TTC549 (cell line): ENCODE measurements around the gene TRIM9.
"Not testable (repeated sequence)": the region's sequence is repeated elsewhere in the genome, so short reads cannot be mapped to it uniquely, and the experiment has no call there.

Experiments used
- FAIRE-seq: peaks from 2 replicates; lab custom pipeline; 2012; peaks lifted over from hg19 to GRCh38; lab: Jason Lieb, UNC

The TRIM9 gene

DNA sequence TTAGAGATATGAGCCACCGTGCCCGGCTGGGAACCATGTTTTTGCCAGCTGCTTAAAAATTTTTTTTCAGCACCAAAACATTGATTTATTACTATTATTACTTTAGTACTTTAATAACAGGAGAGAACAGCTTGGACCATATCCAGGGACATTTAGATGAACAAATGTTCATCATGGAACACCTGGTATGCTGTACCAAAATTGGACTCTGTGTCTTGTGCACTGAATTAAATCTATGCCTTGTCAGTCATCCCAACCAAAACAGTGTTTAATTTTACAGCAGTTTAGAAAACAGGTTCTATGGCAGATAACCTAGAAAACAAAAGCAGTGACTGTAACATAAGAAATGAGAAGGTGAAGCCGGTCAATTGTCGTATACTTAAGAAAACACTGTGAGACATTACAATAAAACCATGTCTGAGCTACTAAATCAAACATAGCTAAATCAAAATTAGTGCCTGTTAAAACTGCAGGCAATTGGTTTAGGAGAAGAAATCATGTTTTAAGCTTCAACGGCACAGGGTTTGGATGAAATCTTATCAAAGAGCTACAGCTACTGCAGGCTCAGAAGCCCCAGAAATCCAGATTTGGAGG is 92.4 kb downstream of the TRIM9 start:
- no peak for FAIRE-seq

- FAIRE-seq, result no peak
Observed at GRCh38 chr14:51000566-51000965, 94.3 kb downstream of the TRIM9 start.

DNA sequence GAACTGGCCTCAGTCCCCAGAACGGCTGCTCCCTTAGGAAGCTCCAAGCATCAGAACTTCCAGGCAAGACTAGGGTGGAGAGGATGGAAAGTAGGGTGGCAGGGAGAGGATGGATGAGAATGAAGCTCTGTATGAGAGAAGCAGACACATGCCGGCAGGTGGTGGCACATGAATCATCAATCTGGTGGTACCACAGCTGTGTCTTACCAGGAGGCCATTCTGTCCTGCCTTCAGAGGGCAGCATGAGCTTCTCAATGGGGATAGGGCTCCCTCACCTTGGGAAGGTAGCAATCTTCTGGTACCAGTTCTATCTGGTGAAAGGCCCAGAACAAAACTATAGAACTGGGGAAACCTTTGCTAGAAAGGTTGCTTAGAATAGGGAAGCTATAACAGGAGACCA is 95.2 kb downstream of the TRIM9 start:
- FAIRE-seq, result no peak

DNA sequence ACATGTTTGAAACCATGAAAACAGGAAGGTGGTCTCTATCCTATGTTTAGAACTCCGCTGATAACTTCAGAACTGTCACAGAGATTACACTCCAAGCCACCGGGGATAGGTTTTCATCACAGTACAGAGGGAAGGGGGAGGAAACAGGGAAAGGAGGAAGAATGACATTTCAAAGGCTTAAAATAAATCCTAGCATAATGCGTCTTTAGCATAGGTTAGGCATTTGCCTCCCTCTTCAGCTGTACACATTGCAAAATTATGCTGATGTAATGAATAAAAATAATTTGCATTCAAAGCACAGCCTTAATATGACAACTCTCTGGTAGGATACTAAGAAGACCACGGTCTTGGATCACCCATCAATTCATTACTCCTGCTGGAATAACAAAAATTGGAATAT is 96.3 kb downstream of the TRIM9 start:
- no peak for FAIRE-seq

DNA sequence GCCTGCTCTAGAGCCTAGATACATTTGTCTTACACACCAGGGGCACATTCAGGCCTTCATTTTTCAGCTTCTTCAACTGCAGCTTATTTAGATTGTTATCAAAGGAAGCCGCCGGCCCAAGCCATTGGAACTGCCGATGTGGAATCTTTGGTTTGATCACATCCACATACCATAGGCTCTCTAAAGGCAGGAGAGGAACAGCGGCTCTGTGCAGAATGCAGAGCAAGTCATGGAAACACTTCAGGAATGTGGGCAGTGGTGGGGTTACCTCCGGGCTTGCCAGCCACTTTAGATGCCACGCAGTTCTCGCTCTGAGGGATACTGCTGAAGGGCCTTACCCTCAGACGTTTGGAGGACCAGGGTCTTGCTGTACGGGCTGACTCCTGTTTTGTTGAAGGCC is 97.2 kb downstream of the TRIM9 start:
- no peak for FAIRE-seq

DNA sequence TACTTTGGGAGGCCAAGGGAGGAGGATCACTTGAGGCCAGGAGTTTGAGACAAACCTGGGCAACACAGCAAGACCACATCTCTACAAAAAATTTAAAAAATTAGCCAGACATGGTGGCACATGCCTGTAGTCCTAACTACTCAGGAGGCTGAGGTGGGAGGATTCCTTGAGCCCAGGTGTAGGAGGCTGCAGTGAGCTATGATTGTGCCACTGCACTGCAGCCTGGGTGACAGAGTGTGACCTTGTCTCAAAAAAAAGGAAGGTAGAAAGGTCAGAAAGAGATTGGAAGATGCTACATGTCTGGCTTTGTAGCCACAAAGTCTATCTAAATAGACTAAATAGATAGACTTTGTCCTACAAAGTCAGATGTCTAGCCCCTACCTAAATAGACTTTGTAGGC is 100.7 kb downstream of the TRIM9 start:
- not testable (repeated sequence) for FAIRE-seq

DNA sequence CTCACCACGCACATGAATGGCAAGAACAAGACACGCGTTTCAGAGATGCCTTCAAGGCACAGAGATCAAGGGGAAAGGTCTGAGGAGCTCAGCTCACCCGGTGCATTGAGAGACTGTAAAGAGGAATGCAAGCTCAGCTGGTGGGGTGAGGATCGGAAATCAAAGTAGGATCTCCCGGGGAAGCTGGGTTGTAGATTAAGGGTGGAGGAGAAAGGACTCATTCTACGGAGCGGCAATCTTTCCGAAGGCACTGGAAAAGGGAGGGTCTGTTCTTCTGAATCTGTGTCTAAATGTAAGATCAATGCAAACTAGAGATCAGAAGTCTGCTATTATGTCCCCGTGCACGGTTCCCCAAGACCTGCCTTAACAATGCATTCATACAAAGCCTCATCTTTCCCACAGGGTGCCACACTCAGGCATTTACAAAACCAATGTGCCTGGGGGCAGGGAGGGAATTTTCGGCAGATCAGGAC is 109.0 kb downstream of the TRIM9 start:
- no peak for FAIRE-seq

- no peak for FAIRE-seq
Observed at GRCh38 chr14:50985124-50985858, 109.6 kb downstream of the TRIM9 start.

DNA sequence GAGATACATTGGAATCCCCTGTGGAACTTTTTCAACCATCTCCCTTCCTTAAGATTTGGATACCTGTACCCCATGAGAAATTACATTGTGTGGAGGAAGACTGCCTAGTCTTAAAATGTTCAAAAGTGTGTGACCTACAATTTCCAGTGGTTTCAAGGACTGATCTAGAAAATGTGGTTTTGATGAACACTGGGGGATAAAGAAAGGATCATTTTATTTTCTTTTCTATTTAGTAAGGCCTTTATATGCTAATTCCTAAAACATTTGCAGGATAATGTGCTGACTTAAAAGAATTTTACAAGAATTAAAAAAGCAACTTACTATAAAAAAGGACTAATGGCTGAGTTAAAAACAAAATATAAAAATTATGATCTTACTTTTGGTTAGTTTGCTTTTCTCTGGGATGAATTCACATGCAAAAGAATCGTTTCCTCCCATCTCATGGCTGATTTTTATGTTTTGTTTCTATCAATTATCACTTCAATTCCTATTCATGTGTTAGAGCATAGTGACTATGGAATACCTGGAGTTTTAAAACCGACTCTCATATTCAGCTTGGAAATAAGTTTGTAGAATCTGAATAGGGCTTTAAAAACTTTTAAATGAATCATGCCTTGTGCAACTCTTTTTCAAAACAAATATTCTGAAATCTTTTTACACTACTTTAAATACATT is 110.7 kb downstream of the TRIM9 start:
- no peak for FAIRE-seq

DNA sequence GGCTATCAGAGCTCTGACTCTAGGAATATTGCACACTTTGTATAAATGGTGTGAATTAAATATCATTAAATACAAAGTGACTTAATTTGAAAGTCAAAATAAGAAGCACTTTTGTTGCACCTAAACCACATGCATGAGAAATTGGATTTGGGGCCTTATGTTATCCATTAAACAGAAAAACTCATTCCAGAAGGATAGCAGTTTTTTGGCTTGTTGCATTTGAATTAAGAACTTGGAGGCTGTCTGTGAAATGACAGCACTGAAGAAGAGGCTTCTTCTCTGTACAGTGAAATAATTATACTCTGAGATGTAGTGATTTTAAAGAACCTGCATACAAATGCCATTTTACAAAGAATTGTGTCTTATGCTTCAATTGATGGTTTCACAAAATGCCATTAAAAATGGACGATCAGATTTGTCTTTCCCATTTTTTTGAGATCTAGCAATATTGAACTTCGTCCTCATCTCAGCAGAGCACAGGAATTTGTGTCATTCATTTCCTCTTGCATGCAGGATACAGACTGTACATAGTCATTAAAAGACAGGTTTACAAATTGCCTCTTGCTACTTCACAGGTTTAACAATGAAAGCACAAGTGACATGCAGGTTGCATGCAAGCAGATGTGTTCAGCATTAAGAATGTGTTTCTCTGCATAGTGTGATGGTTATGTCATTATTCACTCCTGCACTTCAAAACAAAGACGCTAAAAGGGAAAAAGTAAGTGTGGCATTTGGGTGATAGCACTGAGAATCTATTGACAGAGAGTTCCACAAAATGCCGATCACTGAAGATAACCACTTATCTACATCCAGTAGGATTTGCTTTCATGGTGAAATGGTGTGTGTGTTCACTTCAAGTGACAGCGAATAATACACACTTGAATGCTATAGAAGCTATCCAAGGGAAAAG is 114.7 kb downstream of the TRIM9 start:
- no peak for FAIRE-seq

DNA sequence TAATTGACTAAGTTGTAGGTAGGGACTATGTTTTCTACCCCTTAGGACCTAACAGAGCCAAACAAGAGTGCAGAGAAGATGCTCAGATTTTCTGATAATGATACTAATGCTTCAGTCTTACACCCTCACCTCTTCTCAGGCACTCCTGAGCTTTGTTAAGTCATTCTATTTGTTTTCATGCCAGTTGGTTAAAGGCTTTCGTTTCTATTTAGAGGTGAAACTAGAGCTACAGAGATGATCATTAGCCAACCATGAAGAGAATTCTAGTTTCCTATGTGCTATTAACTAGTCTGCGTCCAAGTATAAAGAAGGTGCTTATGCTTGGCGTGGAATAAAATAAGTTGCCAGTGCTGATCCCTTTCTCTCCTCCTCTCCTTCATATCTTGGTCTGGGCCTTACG is 116.0 kb downstream of the TRIM9 start:
- no peak for FAIRE-seq

GRCh38 chr14:50978529-50978871 is 116.4 kb downstream of the TRIM9 start:
- FAIRE-seq, result no peak

- no peak for FAIRE-seq
Observed at GRCh38 chr14:50977863-50978528, 116.9 kb downstream of the TRIM9 start.

DNA sequence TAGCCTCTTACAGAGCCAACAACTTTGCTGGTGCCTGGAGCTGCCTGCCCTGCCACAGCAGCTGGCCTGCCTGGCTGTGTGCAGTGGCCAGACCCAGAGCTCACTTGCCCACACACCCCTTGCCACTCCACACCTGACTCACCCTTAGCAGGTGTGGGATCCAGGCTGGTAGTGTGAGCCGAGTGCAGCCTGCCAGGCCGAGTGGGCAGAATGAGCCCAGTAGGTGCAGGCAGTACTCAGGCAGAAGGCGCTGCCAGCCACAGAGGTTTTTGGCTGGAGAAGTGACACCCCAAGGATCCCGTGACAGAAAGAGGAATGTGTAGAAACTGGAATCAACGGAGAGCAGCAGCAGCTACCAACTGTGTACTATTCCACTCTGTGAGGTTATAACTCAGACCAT is 120.8 kb downstream of the TRIM9 start:
- no peak for FAIRE-seq

DNA sequence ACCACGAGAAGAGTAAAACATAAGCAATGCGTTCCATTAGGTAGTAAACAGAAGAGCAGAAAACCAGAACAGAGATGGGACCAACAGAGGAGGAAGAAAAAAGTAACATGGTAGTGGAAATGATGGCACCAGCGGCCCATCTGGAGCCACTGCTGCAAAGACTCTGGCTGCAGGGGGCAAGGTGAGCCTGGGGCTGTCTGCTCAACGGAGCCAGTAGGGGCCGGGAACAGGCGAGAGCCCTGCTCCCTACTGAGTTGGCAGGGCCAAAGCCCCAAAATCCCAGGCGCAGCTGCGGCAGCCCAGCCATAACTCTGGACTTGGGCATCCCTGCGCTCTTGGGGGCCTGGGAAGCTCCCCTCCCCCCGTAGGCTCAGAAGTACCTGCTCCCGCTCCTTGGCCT is 122.2 kb downstream of the TRIM9 start:
- no peak for FAIRE-seq

DNA sequence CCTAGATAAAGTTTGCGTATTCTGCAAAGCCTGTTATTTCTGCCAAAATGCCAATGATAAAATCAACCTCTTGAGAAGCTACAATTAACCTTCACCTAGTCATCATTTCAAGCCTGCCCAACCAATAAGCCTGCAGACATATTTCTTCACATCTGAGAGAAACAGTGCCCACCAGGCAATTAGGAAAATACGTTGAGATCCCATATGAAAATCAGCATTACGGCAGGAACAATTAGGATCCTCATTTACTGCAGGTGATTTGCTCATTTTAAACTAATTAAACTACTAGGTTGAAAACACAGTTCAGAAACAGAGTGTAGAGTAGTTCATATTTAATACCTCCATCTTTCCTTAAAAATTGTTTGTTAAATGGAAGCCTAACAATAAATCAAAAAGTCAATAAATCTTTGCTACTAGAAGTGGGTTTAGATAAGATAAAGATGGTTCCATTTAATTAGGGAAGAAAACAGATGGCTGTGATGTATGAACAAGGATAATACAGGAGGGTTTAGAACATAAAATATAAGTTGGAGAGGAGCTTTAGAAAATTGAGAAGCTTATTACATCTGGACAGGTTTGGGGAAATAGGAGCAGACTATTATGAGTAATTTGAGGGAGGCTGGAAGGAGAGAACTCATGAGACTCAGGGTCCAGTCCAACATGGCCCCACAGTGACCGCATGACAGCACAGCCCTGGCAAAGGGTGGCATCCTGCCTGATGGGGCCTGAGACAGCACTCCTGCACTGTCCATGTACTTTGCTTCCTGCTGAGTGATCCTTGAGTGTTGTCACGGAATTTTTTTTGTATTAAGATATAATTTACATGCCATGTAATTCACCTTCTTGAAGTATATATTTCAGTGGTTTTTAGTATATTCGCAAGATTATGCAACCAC is 123.8 kb downstream of the TRIM9 start:
- no peak for FAIRE-seq

DNA sequence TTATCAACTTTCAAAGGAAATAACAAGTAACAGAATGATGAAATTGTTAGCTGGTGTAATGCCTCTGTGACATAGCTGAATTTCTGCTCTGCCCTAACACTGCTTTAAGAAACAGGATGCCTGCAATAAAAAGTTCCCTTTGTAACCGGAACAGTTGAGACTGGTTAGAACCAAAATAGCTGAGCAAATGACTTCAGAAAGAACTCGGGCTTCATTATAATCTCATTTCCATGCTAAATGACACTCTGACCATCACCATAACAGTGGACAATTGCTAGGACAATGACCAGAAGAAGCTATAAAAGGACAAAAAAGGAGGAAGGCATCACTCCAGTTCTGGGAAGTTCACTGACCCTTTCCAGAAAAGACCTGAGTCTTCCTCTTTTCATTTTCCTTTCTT is 127.1 kb downstream of the TRIM9 start:
- FAIRE-seq, result no peak

- no peak for FAIRE-seq
Observed at GRCh38 chr14:50967103-50967502, 127.8 kb downstream of the TRIM9 start.

DNA sequence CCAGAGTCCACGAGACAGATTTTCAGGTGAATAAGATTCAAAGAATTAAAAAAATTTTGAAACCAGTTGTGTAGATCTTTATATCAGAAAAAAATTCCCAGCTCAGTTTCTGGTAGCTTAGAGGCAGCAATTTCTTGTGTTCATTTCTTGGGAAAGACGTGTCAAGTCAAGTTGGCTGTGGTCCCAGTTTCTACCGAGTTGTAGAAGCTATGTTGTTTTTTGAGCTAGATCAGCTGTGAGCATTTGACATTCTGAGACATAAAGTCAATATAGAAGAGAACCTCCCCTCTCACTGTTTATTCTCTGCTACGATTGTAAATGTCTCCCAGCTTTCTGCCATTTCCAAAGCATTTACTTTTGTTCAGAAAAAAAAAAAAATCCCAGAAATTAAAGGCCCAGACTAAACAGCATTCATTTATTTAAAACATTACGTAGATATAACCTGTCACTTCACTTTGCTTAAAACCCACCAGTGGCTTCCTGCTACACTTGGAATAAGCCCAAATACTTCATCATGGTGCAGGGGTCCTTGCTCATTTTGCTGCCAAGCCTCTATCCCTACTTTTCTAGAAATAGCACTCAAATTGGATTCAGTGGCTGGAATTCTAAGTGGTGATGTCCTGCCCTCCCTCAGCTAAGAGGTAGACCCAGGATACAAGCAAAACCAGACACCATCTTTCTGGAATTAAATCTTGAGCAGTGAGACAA is 130.1 kb downstream of the TRIM9 start:
- FAIRE-seq, result no peak

DNA sequence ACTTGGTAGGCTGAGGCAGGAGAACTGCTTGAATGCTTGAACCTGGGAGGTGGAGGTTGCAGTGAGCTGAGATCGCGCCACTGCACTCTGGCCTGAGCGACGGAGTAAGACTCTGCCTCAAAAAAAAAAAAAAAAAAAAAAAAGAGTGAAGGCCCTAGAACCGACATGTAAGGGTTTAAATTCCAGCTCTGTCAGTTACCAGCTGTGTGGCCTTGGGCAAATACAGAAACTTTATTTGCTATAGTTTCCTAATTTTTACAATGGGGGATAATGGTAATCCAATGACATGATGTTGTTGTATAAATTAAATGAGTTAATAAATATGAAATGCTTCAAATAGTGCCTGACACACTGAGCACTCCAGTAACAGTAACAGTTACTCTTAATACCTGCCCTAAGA is 131.0 kb downstream of the TRIM9 start:
- FAIRE-seq, result no peak
